Glutamatergic neuron (in vitro differentiated cells): ENCODE results near the gene GPR34. TPM values are rescaled to one million over a fixed set of nuclear protein-coding genes. Genes with fewer than 3 reads are reported as not detected.
A peak's percentile ranks its signal among the peaks of the same experiment; 100 is the strongest.

ENCODE experiments used
- DNase-seq: peaks from one replicate; pipeline ENCODE4 v3.0.0; 2022
- H3K27ac Mint-ChIP-seq: one replicate; pipeline ENCODE4 v1.8.0; 2020; ENCODE audit warnings: mild to moderate bottlenecking, mixed read lengths, inconsistent platforms; ENCODE audit not compliant: unreplicated experiment
- H3K27me3 Mint-ChIP-seq: one replicate; pipeline ENCODE4 v1.8.0; 2020; ENCODE audit warnings: mild to moderate bottlenecking, moderate library complexity, mixed read lengths, inconsistent platforms; ENCODE audit not compliant: unreplicated experiment
- H3K36me3 Mint-ChIP-seq: one replicate; pipeline ENCODE4 v1.8.0; 2020; ENCODE audit warnings: mild to moderate bottlenecking, mixed read lengths, inconsistent platforms; ENCODE audit not compliant: unreplicated experiment
- H3K4me1 Mint-ChIP-seq: one replicate; pipeline ENCODE4 v1.8.0; 2020; ENCODE audit warnings: mild to moderate bottlenecking, low read depth, mixed read lengths, inconsistent platforms; ENCODE audit not compliant: unreplicated experiment
- H3K4me3 Mint-ChIP-seq: one replicate; pipeline ENCODE4 v1.8.0; 2020; ENCODE audit warnings: mild to moderate bottlenecking, mixed read lengths, inconsistent platforms; ENCODE audit not compliant: unreplicated experiment
- H3K9me3 Mint-ChIP-seq: one replicate; pipeline ENCODE4 v1.8.0; 2020; ENCODE audit warnings: mild to moderate bottlenecking, moderate library complexity, mixed read lengths, inconsistent platforms; ENCODE audit not compliant: unreplicated experiment
- CTCF ChIP-seq: fragments of 200-600 bp; sonication (generic); IDR thresholded peaks from one replicate; pipeline ENCODE4 v1.5.0; 2021; ENCODE audit not compliant: partially characterized antibody, unreplicated experiment
- total RNA-seq: library from RNA; stranded (reverse); fragmentation: NEBNext Ultra II Directional; extraction: Animal tissue kit (Norgen Biotek cat#: 25700); gene quantifications from one replicate; pipeline ENCODE4 v1.2.1, GENCODE V29; 2021; ENCODE audit not compliant: unreplicated experiment

Gene GPR34
- total RNA-seq, 1 donor from 2014 or later, result not detected

- no peak overlapping the region for H3K27ac Mint-ChIP-seq
- no peaks in the 10 kb centered on the region for H3K36me3 Mint-ChIP-seq
- TF ChIP-seq CTCF, result no peak
- peaks cover 3% of the 10 kb centered on the region for H3K4me1 Mint-ChIP-seq
- no peak for DNase-seq
- no peaks in the 10 kb centered on the region for H3K27me3 Mint-ChIP-seq
- no peak overlapping the region for H3K4me3 Mint-ChIP-seq
- H3K9me3 Mint-ChIP-seq, result no peaks in the 10 kb centered on the region
Observed at GRCh38 chrX:41730081-41730480, 41.3 kb downstream of the GPR34 start.

GRCh38 chrX:41732260-41732659, 43.5 kb downstream of the GPR34 start:
- Mint-ChIP-seq H3K9me3 (no peaks in the 10 kb centered on the region), H3K27me3 (no peaks in the 10 kb centered on the region), H3K4me1 (peaks cover 3% of the 10 kb centered on the region), H3K4me3 (no peak overlapping the region), H3K27ac (no peak overlapping the region), H3K36me3 (no peaks in the 10 kb centered on the region)
- no peak for TF ChIP-seq CTCF
- no peak for DNase-seq

GRCh38 chrX:41733939-41734338, 45.2 kb downstream of the GPR34 start:
- DNase-seq, result no peak
- Mint-ChIP-seq H3K27ac (no peak overlapping the region), H3K4me1 (peaks cover 3% of the 10 kb centered on the region), H3K9me3 (no peaks in the 10 kb centered on the region), H3K27me3 (no peaks in the 10 kb centered on the region), H3K4me3 (no peak overlapping the region), H3K36me3 (no peaks in the 10 kb centered on the region)
- no peak for TF ChIP-seq CTCF

- no peak overlapping the region for H3K27ac Mint-ChIP-seq
Observed at GRCh38 chrX:41734530-41734929, 45.8 kb downstream of the GPR34 start.

GRCh38 chrX:41737065-41737464, 48.3 kb downstream of the GPR34 start:
- Mint-ChIP-seq H3K27ac (no peak overlapping the region), H3K4me1 (peaks cover 5% of the 10 kb centered on the region), H3K9me3 (no peaks in the 10 kb centered on the region), H3K36me3 (no peaks in the 10 kb centered on the region), H3K4me3 (no peak overlapping the region), H3K27me3 (no peaks in the 10 kb centered on the region)
- TF ChIP-seq CTCF, result no peak
- DNase-seq, result no peak

More at GRCh38 chrX:41734530-41734929, 45.8 kb downstream of the GPR34 start:
- H3K27me3 Mint-ChIP-seq, result no peaks in the 10 kb centered on the region
- no peak overlapping the region for H3K4me3 Mint-ChIP-seq
- peaks cover 3% of the 10 kb centered on the region for H3K4me1 Mint-ChIP-seq
- H3K9me3 Mint-ChIP-seq, result no peaks in the 10 kb centered on the region
- H3K36me3 Mint-ChIP-seq, result no peaks in the 10 kb centered on the region
- TF ChIP-seq CTCF, result peak; percentile 20
- DNase-seq, result no peak
